GF-D8 (cell line): ENCODE results near the gene ETS2.
A peak's percentile ranks its signal among the peaks of the same experiment; 100 is the strongest.

Source experiments
- DNase-seq: peaks from one replicate; lab custom pipeline; 2025; lab: John Stamatoyannopoulos, UW

ETS2 gene

DNA sequence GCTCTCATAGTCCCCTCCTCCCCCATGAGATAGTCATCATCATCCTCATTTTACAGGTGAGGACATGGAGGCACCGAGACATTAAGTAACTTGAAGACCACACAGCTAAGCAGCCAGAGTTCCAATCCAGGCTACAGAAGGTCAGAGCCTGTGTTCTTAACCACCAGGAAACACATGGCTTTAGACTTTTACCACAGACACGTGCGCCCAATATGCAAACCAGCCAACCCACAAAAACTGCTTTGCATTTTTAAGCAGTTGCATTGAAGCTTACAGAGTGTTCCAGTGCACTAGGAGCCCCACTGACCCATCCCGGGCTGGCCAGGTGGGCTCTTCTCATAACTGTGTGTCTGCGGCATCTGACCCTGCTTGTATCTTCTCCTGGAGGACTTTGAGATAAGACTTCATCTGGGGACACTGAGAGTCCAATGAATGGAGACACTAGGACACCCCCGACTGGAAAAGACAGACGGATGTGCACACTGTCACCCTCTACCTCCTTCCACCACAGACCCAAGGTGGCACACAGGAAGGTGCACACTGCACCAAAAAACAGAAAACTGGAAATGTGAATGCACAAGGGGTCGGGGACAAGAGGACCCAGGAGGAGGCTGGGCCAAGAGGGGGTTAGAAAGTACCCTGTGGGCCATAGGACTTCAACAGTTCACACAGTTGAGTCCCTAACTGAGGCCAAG is 56.4 kb downstream of the ETS2 start:
- peak; percentile 54 for DNase-seq

DNA sequence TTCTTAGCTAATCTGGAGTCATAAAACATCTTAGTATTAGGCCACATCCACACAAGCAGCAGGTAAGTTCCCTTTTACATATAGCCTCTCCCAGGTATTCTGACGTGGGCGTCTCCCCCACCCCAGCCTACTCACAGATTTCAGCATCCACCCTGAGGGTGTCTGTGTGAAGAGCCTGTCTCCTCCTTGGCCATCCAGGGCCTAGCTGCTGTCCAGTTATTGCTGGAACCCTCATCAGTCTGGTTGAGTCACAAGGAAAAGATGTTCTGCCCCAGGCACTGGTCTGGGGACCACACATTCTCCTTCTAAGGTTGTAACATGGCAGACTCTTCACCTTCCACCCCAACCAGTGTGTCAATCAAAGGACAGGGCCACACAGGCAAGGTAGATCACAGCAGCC is 57.6 kb downstream of the ETS2 start:
- no peak for DNase-seq

DNA sequence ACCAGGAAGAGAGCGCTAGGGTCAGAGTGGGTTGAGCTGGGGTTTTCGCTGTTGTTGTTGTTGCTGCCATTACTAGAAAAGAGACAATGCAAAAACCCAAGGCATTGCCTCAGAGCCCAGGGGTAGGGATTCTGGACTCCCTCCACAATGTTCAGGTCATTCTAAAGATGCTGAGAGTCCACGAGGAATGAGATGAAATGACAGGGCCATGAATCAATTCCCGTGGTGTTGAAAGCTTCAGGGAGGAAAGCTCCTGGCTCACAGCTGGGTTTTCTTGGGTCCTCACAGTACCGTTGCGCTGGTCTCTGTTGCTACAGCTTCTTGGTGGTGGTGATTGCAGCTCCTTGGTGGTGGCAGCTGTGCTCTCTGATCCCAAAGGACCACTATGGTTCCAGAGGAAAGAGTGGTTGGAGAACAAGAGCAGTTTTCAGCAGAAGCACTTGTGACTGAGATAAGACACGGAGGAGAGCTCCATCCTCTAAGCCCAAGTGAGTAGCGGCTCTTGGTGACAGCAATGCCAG is 58.2 kb downstream of the ETS2 start:
- no peak for DNase-seq

DNA sequence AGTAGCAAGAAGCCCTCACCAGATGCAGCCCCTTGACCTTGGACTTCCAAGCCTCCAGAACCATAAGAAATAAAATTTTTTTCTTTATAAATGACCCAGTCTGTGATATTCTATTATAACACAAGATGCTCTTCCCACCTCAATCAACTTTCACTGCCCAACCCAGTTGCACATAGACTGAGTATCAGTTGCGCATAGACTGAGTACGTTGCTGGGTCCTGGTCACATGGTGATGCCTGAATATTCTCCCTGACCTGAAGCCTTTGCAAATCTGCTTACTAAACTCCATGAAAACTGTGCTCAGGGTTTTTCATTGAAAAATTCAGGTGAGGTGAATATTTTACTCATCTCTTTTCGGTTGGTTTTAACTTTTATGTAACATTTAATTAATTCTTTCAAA is 59.2 kb downstream of the ETS2 start:
- no peak for DNase-seq

DNA sequence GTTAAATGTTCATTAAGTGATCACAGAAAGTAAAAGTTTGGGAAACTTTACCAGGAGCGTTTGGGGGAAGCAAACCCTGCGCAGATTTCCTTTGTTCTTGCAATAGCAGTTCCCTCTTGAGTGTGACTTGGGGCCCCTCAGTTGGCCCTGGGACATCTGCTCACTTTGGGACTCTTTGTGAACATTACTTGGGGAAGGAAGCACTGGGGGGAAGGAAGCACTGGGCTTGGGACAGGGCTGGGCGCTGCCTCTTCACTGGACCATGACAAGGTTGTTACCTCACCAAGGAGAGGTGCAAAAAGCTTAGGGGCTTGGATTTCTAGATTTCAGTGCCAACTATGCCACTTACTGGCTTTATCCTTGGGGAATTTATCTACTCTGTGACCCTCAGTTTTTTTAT is 63.5 kb downstream of the ETS2 start:
- DNase-seq, result peak; percentile 63

DNA sequence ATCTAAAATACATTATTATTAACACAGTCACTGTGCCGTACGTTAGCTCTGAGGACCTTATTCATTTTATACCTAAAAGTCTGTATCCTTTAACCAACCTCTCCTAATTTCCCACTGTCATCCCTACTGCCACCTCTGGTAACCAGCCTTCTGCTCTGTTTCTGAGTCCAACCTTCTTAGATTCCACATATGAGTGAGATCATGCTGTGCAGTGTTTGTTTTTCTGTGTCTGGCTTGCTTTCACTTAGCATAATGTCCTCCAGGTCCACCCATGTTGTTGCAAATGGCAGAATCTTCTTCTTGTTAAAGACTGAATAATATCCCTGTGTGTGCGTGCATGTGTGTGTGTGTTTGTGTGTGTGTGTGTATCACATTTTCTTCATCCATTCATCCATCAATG is 64.2 kb downstream of the ETS2 start:
- no peak for DNase-seq
